Measurements from ENCODE around the gene SHISA6. TPM values are rescaled to one million over a fixed set of nuclear protein-coding genes. Genes with fewer than 3 reads are reported as not detected.

SHISA6 gene
- polyA plus RNA-seq, 1 donor (not counting 4 experiments of a cell fraction or from before 2014, with no cell fraction given): 2.2 TPM

DNA sequence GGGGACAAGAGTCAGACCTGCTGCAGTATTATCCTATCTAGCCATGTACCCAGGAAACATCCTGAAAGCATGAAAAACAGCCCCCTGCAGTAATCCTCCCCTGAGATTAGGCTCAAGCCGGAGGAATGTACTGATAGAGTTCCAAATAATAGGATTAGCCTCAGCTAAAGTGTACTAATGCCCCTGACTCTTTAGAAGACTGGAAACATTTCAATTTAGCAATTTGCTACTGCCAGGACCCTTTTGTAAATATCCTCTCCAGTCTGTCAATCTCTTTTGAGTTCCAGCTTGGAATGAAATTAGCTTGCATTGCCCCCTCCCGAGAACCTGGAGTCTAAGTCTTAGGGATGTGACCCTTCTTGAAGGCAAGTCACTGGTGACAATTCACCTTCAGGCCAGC lies 246.5 kb downstream of the SHISA6 start:
- H3K4me2 ChIP-seq (ENCODE audit: control insufficient read depth, extremely low read depth, insufficient read depth, low read depth, low read length): no peak overlapping the region

DNA sequence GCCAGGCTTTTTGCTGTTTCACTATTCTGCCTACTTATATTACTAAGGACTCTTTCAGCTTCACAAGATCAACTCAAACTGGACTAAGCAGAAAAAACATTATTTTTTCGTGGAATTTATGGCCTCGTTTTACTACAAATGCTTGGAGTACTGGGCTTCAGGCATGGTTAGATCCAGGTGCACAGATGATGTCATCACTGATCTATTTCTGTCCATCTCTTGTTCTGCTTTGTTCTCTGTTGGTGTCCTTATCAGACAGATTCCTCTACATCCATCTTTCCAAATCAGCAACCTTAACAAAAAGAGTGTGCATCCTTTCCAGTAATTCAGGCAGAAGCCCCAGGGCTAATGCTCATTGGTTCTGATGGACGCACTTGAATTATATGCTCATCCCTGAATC lies 247.4 kb downstream of the SHISA6 start:
- Histone ChIP-seq H3K9ac (ENCODE audit: control insufficient read depth, extremely low read depth, insufficient read depth, low read length) (no peak overlapping the region), H3K4me1 (ENCODE audit: control insufficient read depth, extremely low read depth, insufficient read depth, low read length) (no peaks in the 10 kb centered on the region), H3K27me3 (ENCODE audit: control insufficient read depth, extremely low read depth, insufficient read depth, low read length) (no peaks in the 10 kb centered on the region), H4K20me1 (ENCODE audit: control insufficient read depth, extremely low read depth, insufficient read depth, low read length) (no peaks in the 10 kb centered on the region), H3K4me3 (ENCODE audit: control insufficient read depth in 2 of 3, extremely low read depth in 1 of 3, insufficient read depth in 2 of 3, low read depth in 1 of 3, low read length in 3 of 3) (no peak overlapping the region), H3K36me3 (ENCODE audit: control insufficient read depth in 2 of 2, extremely low read depth in 1 of 2, insufficient read depth in 2 of 2, low read length in 2 of 2) (no peaks in the 10 kb centered on the region), H3K79me2 (ENCODE audit: control insufficient read depth, insufficient read depth, low read length) (no peaks in the 10 kb centered on the region), H3K27ac (ENCODE audit: control insufficient read depth, insufficient read depth, low read length) (no peak overlapping the region), H2AFZ (ENCODE audit: control insufficient read depth, low read length) (no peak overlapping the region), H3K4me2 (ENCODE audit: control insufficient read depth, extremely low read depth, insufficient read depth, low read depth, low read length) (no peak overlapping the region), H3K9me3 (ENCODE audit: control insufficient read depth, low read depth, low read length) (no peaks in the 10 kb centered on the region), H3K9me1 (ENCODE audit: control insufficient read depth, extremely low read depth, insufficient read depth, low read length) (no peaks in the 10 kb centered on the region)
- dilution Hi-C loops (cut with MboI; ENCODE audit: extremely low pct_ligation_motif_present, low sequenced_read_pairs): no loop called here
- DNase-seq (ENCODE audit: low read depth, low spot score) (no peak), FAIRE-seq (no peak)
- TF ChIP-seq, protein P1, sequence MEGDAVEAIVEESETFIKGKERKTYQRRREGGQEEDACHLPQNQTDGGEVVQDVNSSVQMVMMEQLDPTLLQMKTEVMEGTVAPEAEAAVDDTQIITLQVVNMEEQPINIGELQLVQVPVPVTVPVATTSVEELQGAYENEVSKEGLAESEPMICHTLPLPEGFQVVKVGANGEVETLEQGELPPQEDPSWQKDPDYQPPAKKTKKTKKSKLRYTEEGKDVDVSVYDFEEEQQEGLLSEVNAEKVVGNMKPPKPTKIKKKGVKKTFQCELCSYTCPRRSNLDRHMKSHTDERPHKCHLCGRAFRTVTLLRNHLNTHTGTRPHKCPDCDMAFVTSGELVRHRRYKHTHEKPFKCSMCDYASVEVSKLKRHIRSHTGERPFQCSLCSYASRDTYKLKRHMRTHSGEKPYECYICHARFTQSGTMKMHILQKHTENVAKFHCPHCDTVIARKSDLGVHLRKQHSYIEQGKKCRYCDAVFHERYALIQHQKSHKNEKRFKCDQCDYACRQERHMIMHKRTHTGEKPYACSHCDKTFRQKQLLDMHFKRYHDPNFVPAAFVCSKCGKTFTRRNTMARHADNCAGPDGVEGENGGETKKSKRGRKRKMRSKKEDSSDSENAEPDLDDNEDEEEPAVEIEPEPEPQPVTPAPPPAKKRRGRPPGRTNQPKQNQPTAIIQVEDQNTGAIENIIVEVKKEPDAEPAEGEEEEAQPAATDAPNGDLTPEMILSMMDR (optimal IDR thresholded peaks at IDR 0.05 in 1 of 3, IDR thresholded peaks at IDR 0.05 in 1 of 3, conservative IDR thresholded peaks at IDR 0.05 in 1 of 3; ENCODE audit: extremely low read depth in 1 of 3, insufficient read depth in 2 of 3, low read length in 3 of 3): no peak
- TF ChIP-seq EZH2 (IDR thresholded peaks at IDR 0.05; ENCODE audit: low read length): no peak

More for the DNA sequence above, 246.5 kb downstream of the SHISA6 start:
- no peak for TF ChIP-seq EZH2 (IDR thresholded peaks at IDR 0.05; ENCODE audit: low read length)
- TF ChIP-seq, protein P1 (optimal IDR thresholded peaks at IDR 0.05 in 1 of 3, IDR thresholded peaks at IDR 0.05 in 1 of 3, conservative IDR thresholded peaks at IDR 0.05 in 1 of 3; ENCODE audit: extremely low read depth in 1 of 3, insufficient read depth in 2 of 3, low read length in 3 of 3): no peak
- Histone ChIP-seq H3K9me3 (ENCODE audit: control insufficient read depth, low read depth, low read length) (no peaks in the 10 kb centered on the region), H3K36me3 (ENCODE audit: control insufficient read depth in 2 of 2, extremely low read depth in 1 of 2, insufficient read depth in 2 of 2, low read length in 2 of 2) (no peaks in the 10 kb centered on the region), H3K9me1 (ENCODE audit: control insufficient read depth, extremely low read depth, insufficient read depth, low read length) (no peaks in the 10 kb centered on the region), H4K20me1 (ENCODE audit: control insufficient read depth, extremely low read depth, insufficient read depth, low read length) (no peaks in the 10 kb centered on the region), H3K4me1 (ENCODE audit: control insufficient read depth, extremely low read depth, insufficient read depth, low read length) (no peaks in the 10 kb centered on the region), H3K27ac (ENCODE audit: control insufficient read depth, insufficient read depth, low read length) (no peak overlapping the region), H3K4me3 (ENCODE audit: control insufficient read depth in 2 of 3, extremely low read depth in 1 of 3, insufficient read depth in 2 of 3, low read depth in 1 of 3, low read length in 3 of 3) (no peak overlapping the region), H3K27me3 (ENCODE audit: control insufficient read depth, extremely low read depth, insufficient read depth, low read length) (no peaks in the 10 kb centered on the region), H3K79me2 (ENCODE audit: control insufficient read depth, insufficient read depth, low read length) (no peaks in the 10 kb centered on the region), H2AFZ (ENCODE audit: control insufficient read depth, low read length) (no peak overlapping the region), H3K9ac (ENCODE audit: control insufficient read depth, extremely low read depth, insufficient read depth, low read length) (no peak overlapping the region)
- dilution Hi-C loops (cut with MboI; ENCODE audit: extremely low pct_ligation_motif_present, low sequenced_read_pairs): no loop called here
- FAIRE-seq: no peak
- no peak for DNase-seq (ENCODE audit: low read depth, low spot score)
